GM04504 (cell line): ENCODE data around the gene NEDD8.

Source experiments
- DNase-seq: peaks from one replicate; pipeline ENCODE4 v3.0.0-alpha.2; 2012; ENCODE audit warnings: low read depth

The NEDD8 gene

GRCh38 chr14:24196071-24197055 lies 35.8 kb downstream of the NEDD8 start:
- no peak for DNase-seq

GRCh38 chr14:24195186-24196070 lies 36.7 kb downstream of the NEDD8 start, which contains the start of gene TM9SF1:
TM9SF1 (minus strand) TSS chr14:24195441; CDS start chr14:24195019, 422 bp downstream.
- DNase-seq, result peak; percentile 68

GRCh38 chr14:24194873-24195185 lies 37.3 kb downstream of the NEDD8 start:
- no peak for DNase-seq

GRCh38 chr14:24194186-24194872 lies 37.8 kb downstream of the NEDD8 start:
- DNase-seq, result no peak

GRCh38 chr14:24192933-24193332 lies 39.2 kb downstream of the NEDD8 start:
- DNase-seq, result no peak

GRCh38 chr14:24190416-24190815 lies 41.8 kb downstream of the NEDD8 start:
- DNase-seq, result no peak

GRCh38 chr14:24189460-24189859 lies 42.7 kb downstream of the NEDD8 start:
- DNase-seq, result no peak

GRCh38 chr14:24189059-24189375 lies 43.1 kb downstream of the NEDD8 start:
- DNase-seq, result no peak

GRCh38 chr14:24188251-24189058 lies 43.7 kb downstream of the NEDD8 start, which contains the start of gene IPO4:
IPO4 (minus strand) TSS chr14:24188816; CDS start chr14:24188787, 29 bp downstream.
- DNase-seq, result peak; percentile 94

- no peak for DNase-seq
These were observed 44.6 kb downstream of the NEDD8 start for GRCh38 chr14:24187539-24187915.

GRCh38 chr14:24186831-24187538 lies 45.2 kb downstream of the NEDD8 start:
- no peak for DNase-seq

- DNase-seq, result no peak
These were observed 46.4 kb downstream of the NEDD8 start for GRCh38 chr14:24185741-24186140.

- no peak for DNase-seq
These were observed 47.1 kb downstream of the NEDD8 start for GRCh38 chr14:24185026-24185425.

- DNase-seq, result no peak
These were observed 47.8 kb downstream of the NEDD8 start for GRCh38 chr14:24184104-24184970.

GRCh38 chr14:24183014-24183481 lies 49.1 kb downstream of the NEDD8 start:
- DNase-seq, result no peak

GRCh38 chr14:24182110-24182882 lies 49.9 kb downstream of the NEDD8 start:
- no peak for DNase-seq

GRCh38 chr14:24181371-24182077 lies 50.6 kb downstream of the NEDD8 start:
- DNase-seq, result no peak
